Glutamatergic neuron (in vitro differentiated cells): ENCODE data around the gene BFSP1. TPM values are rescaled to one million over a fixed set of nuclear protein-coding genes. Genes with fewer than 3 reads are reported as not detected.

Experiments
- DNase-seq: peaks from one replicate; pipeline ENCODE4 v3.0.0; 2022
- H3K27ac Mint-ChIP-seq: one replicate; pipeline ENCODE4 v1.8.0; 2020; ENCODE audit warnings: mild to moderate bottlenecking, mixed read lengths, inconsistent platforms; ENCODE audit not compliant: unreplicated experiment
- H3K27me3 Mint-ChIP-seq: one replicate; pipeline ENCODE4 v1.8.0; 2020; ENCODE audit warnings: mild to moderate bottlenecking, moderate library complexity, mixed read lengths, inconsistent platforms; ENCODE audit not compliant: unreplicated experiment
- H3K36me3 Mint-ChIP-seq: one replicate; pipeline ENCODE4 v1.8.0; 2020; ENCODE audit warnings: mild to moderate bottlenecking, mixed read lengths, inconsistent platforms; ENCODE audit not compliant: unreplicated experiment
- H3K4me1 Mint-ChIP-seq: one replicate; pipeline ENCODE4 v1.8.0; 2020; ENCODE audit warnings: mild to moderate bottlenecking, low read depth, mixed read lengths, inconsistent platforms; ENCODE audit not compliant: unreplicated experiment
- H3K4me3 Mint-ChIP-seq: one replicate; pipeline ENCODE4 v1.8.0; 2020; ENCODE audit warnings: mild to moderate bottlenecking, mixed read lengths, inconsistent platforms; ENCODE audit not compliant: unreplicated experiment
- H3K9me3 Mint-ChIP-seq: one replicate; pipeline ENCODE4 v1.8.0; 2020; ENCODE audit warnings: mild to moderate bottlenecking, moderate library complexity, mixed read lengths, inconsistent platforms; ENCODE audit not compliant: unreplicated experiment
- CTCF ChIP-seq: fragments of 200-600 bp; sonication (generic); IDR thresholded peaks from one replicate; pipeline ENCODE4 v1.5.0; 2021; ENCODE audit not compliant: partially characterized antibody, unreplicated experiment
- total RNA-seq: library from RNA; stranded (reverse); fragmentation: NEBNext Ultra II Directional; extraction: Animal tissue kit (Norgen Biotek cat#: 25700); gene quantifications from one replicate; pipeline ENCODE4 v1.2.1, GENCODE V29; 2021; ENCODE audit not compliant: unreplicated experiment

The BFSP1 gene
- total RNA-seq, 1 donor from 2014 or later, result 0.69 TPM

GRCh38 chr20:17545127-17545526 is 13.9 kb upstream of the BFSP1 start:
- Mint-ChIP-seq H3K9me3 (no peaks in the 10 kb centered on the region), H3K27me3 (no peaks in the 10 kb centered on the region), H3K36me3 (no peaks in the 10 kb centered on the region), H3K4me1 (peaks cover 3% of the 10 kb centered on the region), H3K27ac (no peak overlapping the region), H3K4me3 (no peak overlapping the region)
- TF ChIP-seq CTCF, result no peak
- DNase-seq, result no peak

- no peak overlapping the region for H3K27ac Mint-ChIP-seq
- no peak for TF ChIP-seq CTCF
- peaks cover 3% of the 10 kb centered on the region for H3K4me1 Mint-ChIP-seq
- no peaks in the 10 kb centered on the region for H3K27me3 Mint-ChIP-seq
- H3K4me3 Mint-ChIP-seq, result no peak overlapping the region
- H3K36me3 Mint-ChIP-seq, result no peaks in the 10 kb centered on the region
- DNase-seq, result no peak
- H3K9me3 Mint-ChIP-seq, result no peaks in the 10 kb centered on the region
Observed at GRCh38 chr20:17543531-17544131, 12.5 kb upstream of the BFSP1 start.

GRCh38 chr20:17542993-17543412 is 11.8 kb upstream of the BFSP1 start:
- Mint-ChIP-seq H3K4me1 (peaks cover 3% of the 10 kb centered on the region), H3K27me3 (no peaks in the 10 kb centered on the region), H3K9me3 (no peaks in the 10 kb centered on the region), H3K4me3 (no peak overlapping the region), H3K36me3 (no peaks in the 10 kb centered on the region), H3K27ac (no peak overlapping the region)
- TF ChIP-seq CTCF, result no peak
- DNase-seq, result no peak

- DNase-seq, result no peak
- H3K27me3 Mint-ChIP-seq, result no peaks in the 10 kb centered on the region
- no peak for TF ChIP-seq CTCF
- peaks cover 3% of the 10 kb centered on the region for H3K4me1 Mint-ChIP-seq
- no peaks in the 10 kb centered on the region for H3K9me3 Mint-ChIP-seq
- no peaks in the 10 kb centered on the region for H3K36me3 Mint-ChIP-seq
- no peak overlapping the region for H3K4me3 Mint-ChIP-seq
- H3K27ac Mint-ChIP-seq, result no peak overlapping the region
Observed at GRCh38 chr20:17542481-17542880, 11.3 kb upstream of the BFSP1 start.

GRCh38 chr20:17541996-17542395 is 10.8 kb upstream of the BFSP1 start:
- no peak overlapping the region for H3K27ac Mint-ChIP-seq
- H3K9me3 Mint-ChIP-seq, result no peaks in the 10 kb centered on the region
- H3K36me3 Mint-ChIP-seq, result no peaks in the 10 kb centered on the region
- no peak overlapping the region for H3K4me3 Mint-ChIP-seq
- peaks cover 3% of the 10 kb centered on the region for H3K4me1 Mint-ChIP-seq
- H3K27me3 Mint-ChIP-seq, result no peaks in the 10 kb centered on the region
- no peak for TF ChIP-seq CTCF
- DNase-seq, result no peak
